Stimulated activated CD4-positive, alpha-beta T cell treated with anti-CD3 and anti-CD28 coated beads, TNF-alpha, amount 100 ng/mL, for 48 hours (primary cell): ENCODE measurements around the gene PAK4.
"Not testable (repeated sequence)": the region's sequence is repeated elsewhere in the genome, so short reads cannot be mapped to it uniquely, and the experiment has no call there.

Experiments used
- DNase-seq, 3 donors: peaks; one replicate each; pipeline ENCODE4 v3.0.0-alpha.2; 2020; ENCODE audit warnings: low read depth in 3 of 3

The PAK4 gene

GRCh38 chr19:39130337-39131254, 5.0 kb downstream of the PAK4 start:
- no peak for DNase-seq

GRCh38 chr19:39131255-39131755, 5.7 kb downstream of the PAK4 start:
- DNase-seq = no peak

GRCh38 chr19:39132344-39132969, 6.9 kb downstream of the PAK4 start:
- DNase-seq = no peak

- DNase-seq = no peak
These were observed 8.1 kb downstream of the PAK4 start for GRCh38 chr19:39133431-39134270.

- no peak for DNase-seq
These were observed 10.1 kb downstream of the PAK4 start for GRCh38 chr19:39135701-39136100.

- DNase-seq = no peak
These were observed 10.8 kb downstream of the PAK4 start for GRCh38 chr19:39136225-39136940.

- DNase-seq = no peak
These were observed 11.5 kb downstream of the PAK4 start for GRCh38 chr19:39137131-39137530.

GRCh38 chr19:39138221-39139211, 12.9 kb downstream of the PAK4 start:
- DNase-seq = no peak

GRCh38 chr19:39139305-39139874, 13.8 kb downstream of the PAK4 start:
- DNase-seq = no peak

- no peak for DNase-seq
These were observed 14.4 kb downstream of the PAK4 start for GRCh38 chr19:39139971-39140453.

GRCh38 chr19:39140594-39140993, 15.0 kb downstream of the PAK4 start:
- no peak for DNase-seq

GRCh38 chr19:39141929-39142328, 16.3 kb downstream of the PAK4 start:
- no peak for DNase-seq

- no peak for DNase-seq
These were observed 17.0 kb downstream of the PAK4 start for GRCh38 chr19:39142630-39143029.

GRCh38 chr19:39143757-39144289, 18.2 kb downstream of the PAK4 start:
- not testable (repeated sequence) for DNase-seq

GRCh38 chr19:39144290-39145071, 18.9 kb downstream of the PAK4 start:
- DNase-seq = no peak

- DNase-seq = no peak
These were observed 19.8 kb downstream of the PAK4 start for GRCh38 chr19:39145180-39145953.

GRCh38 chr19:39146091-39146490, 20.5 kb downstream of the PAK4 start:
- DNase-seq = no peak
